Measurements from ENCODE around the gene FARS2. TPM values are rescaled to one million over a fixed set of nuclear protein-coding genes. Genes with fewer than 3 reads are reported as not detected.

The FARS2 gene
- total and polyA plus RNA-seq, 2 of the 13 experiments (the other 11 are each of a cell fraction or from before 2014, with no cell fraction given), result 15.4 to 26.0 TPM

DNA sequence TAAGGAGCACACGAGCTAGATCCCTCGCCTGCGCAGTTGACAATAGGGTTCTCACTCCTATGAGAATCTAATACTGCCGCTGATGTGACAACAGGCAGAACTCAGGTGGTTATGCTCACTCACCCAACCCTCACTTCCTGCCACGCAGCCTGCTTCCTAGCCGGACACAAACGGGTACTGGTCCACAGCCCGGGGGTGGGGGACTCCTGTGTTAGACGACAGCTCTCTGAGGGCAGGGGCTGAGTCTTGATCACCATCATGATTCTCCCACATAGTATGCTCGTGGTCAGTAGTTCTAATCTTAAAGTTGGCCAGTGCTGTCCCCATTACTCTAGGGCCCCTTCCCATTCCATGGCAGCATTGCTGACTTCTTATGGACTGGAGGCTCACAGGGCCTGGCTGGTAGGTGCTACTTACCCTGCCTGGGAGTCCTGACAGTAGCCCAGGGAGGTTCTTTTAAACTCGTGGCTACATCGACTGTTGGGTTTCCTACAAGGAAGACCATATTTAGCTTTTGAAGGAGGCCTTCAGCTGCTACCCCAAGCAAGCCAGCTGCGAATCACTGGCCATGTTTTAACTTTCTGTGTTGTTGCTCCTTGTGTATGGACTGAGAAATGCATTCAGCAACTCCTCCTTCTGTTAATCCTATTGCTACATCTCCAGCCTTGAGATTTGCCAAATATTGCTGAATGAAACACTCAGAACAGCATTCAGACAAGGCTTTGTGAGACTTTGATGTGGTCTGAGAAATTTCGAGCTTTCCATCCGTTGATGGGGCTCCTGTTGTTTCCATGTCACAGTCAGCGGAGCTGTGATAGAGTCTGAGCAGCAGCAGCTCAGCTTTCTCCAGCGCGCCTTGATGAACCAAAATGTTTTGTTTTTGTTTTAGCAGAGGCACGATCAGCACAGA lies 445.1 kb downstream of the FARS2 start (continued):
- no peak for TF ChIP-seq PREB (CRISPR knock-in tag; IDR thresholded peaks at IDR 0.05)
- TF ChIP-seq, protein P1, sequence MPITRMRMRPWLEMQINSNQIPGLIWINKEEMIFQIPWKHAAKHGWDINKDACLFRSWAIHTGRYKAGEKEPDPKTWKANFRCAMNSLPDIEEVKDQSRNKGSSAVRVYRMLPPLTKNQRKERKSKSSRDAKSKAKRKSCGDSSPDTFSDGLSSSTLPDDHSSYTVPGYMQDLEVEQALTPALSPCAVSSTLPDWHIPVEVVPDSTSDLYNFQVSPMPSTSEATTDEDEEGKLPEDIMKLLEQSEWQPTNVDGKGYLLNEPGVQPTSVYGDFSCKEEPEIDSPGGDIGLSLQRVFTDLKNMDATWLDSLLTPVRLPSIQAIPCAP (CRISPR knock-in tag; IDR thresholded peaks at IDR 0.05; ENCODE audit: low read depth), result no peak
- TF ChIP-seq ATRX (CRISPR knock-in tag; IDR thresholded peaks at IDR 0.05; ENCODE audit: borderline replicate concordance), result no peak
- TF ChIP-seq THAP11 (CRISPR knock-in tag; IDR thresholded peaks at IDR 0.05), result no peak
- no peak for TF ChIP-seq PTBP1 (IDR thresholded peaks at IDR 0.05; ENCODE audit: low read depth, low read length, poor library complexity, severe bottlenecking)
- no peak for TF ChIP-seq ATF7-NPFF (CRISPR knock-in tag; IDR thresholded peaks at IDR 0.05; ENCODE audit: low read depth)
- no peak for TF ChIP-seq POLR2G (IDR thresholded peaks at IDR 0.05; ENCODE audit: low read depth, low read length)
- no peak for TF ChIP-seq TCF7 (IDR thresholded peaks at IDR 0.05; ENCODE audit: low read depth)
- no peak for TF ChIP-seq ZNF704 (CRISPR knock-in tag; IDR thresholded peaks at IDR 0.05; ENCODE audit: borderline replicate concordance)

Measured in HepG2 (cell line).